GM18499 (cell line): ENCODE results near the gene THSD8.

Source experiments
- ATAC-seq: cut with Tn5 transposase; IDR thresholded peaks from one replicate; pipeline ENCODE4 v1.9.1; 2021; ENCODE audit warnings: moderate number of reproducible peaks; ENCODE audit not compliant: insufficient read depth, unreplicated experiment

The THSD8 gene

GRCh38 chr19:12778905-12779161 is 23.0 kb upstream of the THSD8 start:
- ATAC-seq: no peak

GRCh38 chr19:12779162-12779993 is 22.5 kb upstream of the THSD8 start:
- ATAC-seq: no peak

- no peak for ATAC-seq
These were observed 19.8 kb upstream of the THSD8 start for GRCh38 chr19:12782174-12782423.

- no peak for ATAC-seq
These were observed 19.2 kb upstream of the THSD8 start for GRCh38 chr19:12782424-12783290.

GRCh38 chr19:12783291-12783848 is 18.5 kb upstream of the THSD8 start:
- ATAC-seq: no peak

- ATAC-seq: no peak
These were observed 17.9 kb upstream of the THSD8 start for GRCh38 chr19:12783849-12784393.

GRCh38 chr19:12784394-12784870 is 17.4 kb upstream of the THSD8 start:
- ATAC-seq: no peak

GRCh38 chr19:12784871-12785430 is 16.9 kb upstream of the THSD8 start:
- no peak for ATAC-seq

- ATAC-seq: no peak
These were observed 16.3 kb upstream of the THSD8 start for GRCh38 chr19:12785431-12786031.

- no peak for ATAC-seq
These were observed 15.6 kb upstream of the THSD8 start for GRCh38 chr19:12786141-12786870.

GRCh38 chr19:12786952-12787351 is 14.9 kb upstream of the THSD8 start:
- ATAC-seq: no peak

- ATAC-seq: no peak
These were observed 14.4 kb upstream of the THSD8 start for GRCh38 chr19:12787458-12787857.

- ATAC-seq: no peak
These were observed 13.7 kb upstream of the THSD8 start for GRCh38 chr19:12788042-12788681.

GRCh38 chr19:12788682-12789097 is 13.2 kb upstream of the THSD8 start:
- no peak for ATAC-seq

- no peak for ATAC-seq
These were observed 12.6 kb upstream of the THSD8 start for GRCh38 chr19:12789098-12789903.

- no peak for ATAC-seq
These were observed 11.8 kb upstream of the THSD8 start for GRCh38 chr19:12789904-12790619.

GRCh38 chr19:12790628-12791344 is 11.1 kb upstream of the THSD8 start:
- ATAC-seq: no peak
